Adrenal gland (tissue), 12 donors: Measurements from ENCODE around the gene GLT8D2. TPM values are rescaled to one million over a fixed set of nuclear protein-coding genes. Genes with fewer than 3 reads are reported as not detected.

Experiments used
- DNase-seq, 7 donors: peaks; one replicate each; pipeline ENCODE4 v3.0.0-alpha.2; 2019 to 2020
- H3K27ac ChIP-seq, 5 donors: fragments of 200-600 bp; sonication (generic) in 4 of 5; 1 replicate in 3 of 5; 2 replicates in 2 of 5; pipeline versions ENCODE4 v1.5.1 to v1.8.0; 2016 to 2020; ENCODE audit warnings: mild to moderate bottlenecking in 1 of 5
- H3K27me3 ChIP-seq: fragments of 200-600 bp; 2 replicates; pipeline ENCODE4 v1.8.0; 2021
- H3K36me3 ChIP-seq, 2 donors: fragments of 200-600 bp; replicated peaks in 1 of 2; 1 replicate in 1 of 2; 2 replicates in 1 of 2; pipeline versions ENCODE4 v1.5.1 to v1.8.0; 2018 to 2022
- H3K4me1 ChIP-seq, 2 donors: fragments of 200-600 bp; replicated peaks in 1 of 2; 1 replicate in 1 of 2; 2 replicates in 1 of 2; pipeline versions ENCODE4 v1.5.1 to v1.8.0; 2018 to 2021
- H3K4me3 ChIP-seq, 4 donors: fragments of 200-600 bp; sonication (generic) in 3 of 4; one replicate each; pipeline ENCODE4 v1.5.1; 2016 to 2018
- H3K9me3 ChIP-seq, 3 donors: fragments of 200-600 bp; sonication (generic) in 1 of 3; replicated peaks in 1 of 3; 1 replicate in 2 of 3; 2 replicates in 1 of 3; pipeline versions ENCODE4 v1.5.1 to v1.8.0; 2016 to 2021
- CTCF ChIP-seq, 6 experiments: fragments of 450-650 bp in 4 of 6; fragments of 200-600 bp in 2 of 6; sonication (generic) in 1 of 6; IDR thresholded peaks; 1 replicate in 5 of 6; 2 replicates in 1 of 6; pipeline versions ENCODE4 v1.5.1 to v1.8.0; 2016 to 2021; ENCODE audit warnings: antibody characterized with exemption in 6 of 6, mild to moderate bottlenecking in 2 of 6, moderate library complexity in 1 of 6
- POLR2A ChIP-seq, 2 donors: fragments of 450-650 bp; IDR thresholded peaks; one replicate each; pipeline ENCODE4 v1.6.1; 2017; ENCODE audit warnings: antibody characterized with exemption in 2 of 2, mild to moderate bottlenecking in 2 of 2, moderate library complexity in 1 of 2
- WGBS, 4 donors: extraction: QIAGEN DNeasy Blood & Tissue Kit in 2 of 4; methylation state at CpG; one replicate each; pipeline versions ENCODE4 v1.1.5 to v1.1.7; 2013 to 2017; 5-methylcytosine and 5-hydroxymethylcytosine counted together
- intact Hi-C, 2 donors: fragments of 100-400 bp; cut with DNase I; formaldehyde crosslinking; loops; one replicate each; pipeline versions ENCODE4 v1.14.1 to v1.15.0; 2022 to 2023
- polyA plus RNA-seq, 3 donors: library from polyadenylated mRNA; stranded (reverse); fragments of 200-250 nt in 2 of 3; fragments of 350-450 nt in 1 of 3; fragmentation: Illumina TruSeq in 1 of 3; extraction: RNeasy Lipid Tissue Mini Kit (QIAGEN cat#74804) in 1 of 3; gene quantifications; one replicate each; pipeline ENCODE4 v1.2.3, GENCODE V29; 2013 to 2014
- total RNA-seq, 9 donors: library from RNA; depleted of rRNA in 4 of 9; stranded (reverse); fragments of >200 nt in 4 of 9; fragments of 120-200 nt in 1 of 9; fragmentation: NEBNext Ultra II Directional in 1 of 9; extraction: Animal tissue kit (Norgen Biotek cat#: 25700) in 1 of 9; gene quantifications; one replicate each; pipeline versions ENCODE4 v1.1.0 to v1.2.4, GENCODE V29; 2013 to 2023
- donor health status: healthy with polysubstance abuse.
- donor health status: Bipolar disorder and iron deficiency.
- donor health status: DM: yes; HTN: yes; CAD: no.
- donor health status: DM: no; HTN: no; CAD: no.
- donor health status: DM: no; HTN: no; CAD: no.
- donor health status: DM: yes; HTN: yes; CAD: no.

The GLT8D2 gene
- total and polyA plus RNA-seq, 12 donors: 6.3 to 21.2 (median 14.1) TPM

- no peak for TF ChIP-seq POLR2A (IDR thresholded peaks at IDR 0.05)
- TF ChIP-seq CTCF (IDR thresholded peaks at IDR 0.05): no peak
- Histone ChIP-seq H3K4me3 (no peak overlapping the region), H3K9me3 (no peaks in the 10 kb centered on the region), H3K27ac (no peak overlapping the region), H3K4me1 (no peaks in the 10 kb centered on the region), H3K36me3 (no peaks in the 10 kb centered on the region), H3K27me3 (no peaks in the 10 kb centered on the region)
- intact Hi-C loops: no loop called here
- WGBS, 4 donors: 74 to 75% (median 74%) methylated on average over 6 of the region's 6 CpGs
- no peak for DNase-seq
These were observed 38.7 kb downstream of the GLT8D2 start for GRCh38 chr12:104011253-104011652.

DNA sequence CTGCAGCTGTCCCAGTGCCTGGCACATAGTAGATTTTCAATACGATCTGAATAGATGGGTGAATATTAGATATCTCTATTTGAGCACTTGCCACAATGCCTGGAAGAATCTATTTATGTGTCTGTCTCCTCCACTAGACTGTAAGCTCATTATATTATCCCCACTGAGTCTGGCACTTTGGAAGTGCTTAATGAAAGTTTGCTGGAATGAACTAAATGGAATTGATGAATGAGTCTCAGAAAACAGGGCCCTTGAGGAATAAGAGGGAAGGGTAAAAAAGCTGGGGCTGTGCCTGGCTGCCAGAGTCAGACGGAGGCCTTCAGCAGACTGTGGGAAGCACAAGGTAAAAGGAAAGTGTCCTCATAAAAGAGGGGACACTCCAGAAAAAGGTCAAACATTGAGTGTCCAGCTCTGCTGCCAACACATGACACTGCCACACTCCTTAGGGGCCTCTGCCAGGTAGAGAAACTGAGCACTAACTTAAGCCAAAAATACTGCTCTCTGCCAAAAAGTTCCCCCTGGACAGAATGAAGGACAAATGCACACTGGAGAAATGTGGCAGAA, 39.3 kb downstream of the GLT8D2 start:
- Histone ChIP-seq H3K36me3 (no peaks in the 10 kb centered on the region), H3K9me3 (no peaks in the 10 kb centered on the region), H3K27me3 (no peaks in the 10 kb centered on the region), H3K4me3 (no peak overlapping the region), H3K27ac (no peak overlapping the region), H3K4me1 (no peaks in the 10 kb centered on the region)
- 85 to 92% (median 88%) methylated on average over 2 of the region's 2 CpGs for WGBS, 4 donors
- DNase-seq: no peak
- intact Hi-C loops: no loop called here
- TF ChIP-seq POLR2A (IDR thresholded peaks at IDR 0.05) (no peak), CTCF (IDR thresholded peaks at IDR 0.05) (no peak)

- WGBS, 4 donors: 84 to 96% (median 93%) methylated on average over 4 of the region's 4 CpGs
- no peak overlapping the region for H3K27ac ChIP-seq
- no peaks in the 10 kb centered on the region for H3K9me3 ChIP-seq
- no peaks in the 10 kb centered on the region for H3K27me3 ChIP-seq
- no peak for TF ChIP-seq POLR2A (IDR thresholded peaks at IDR 0.05)
- no peak for TF ChIP-seq CTCF (IDR thresholded peaks at IDR 0.05)
- H3K4me1 ChIP-seq: no peaks in the 10 kb centered on the region
- no peak overlapping the region for H3K4me3 ChIP-seq
- no peak for DNase-seq
- intact Hi-C loops: no loop called here
- no peaks in the 10 kb centered on the region for H3K36me3 ChIP-seq
These were observed 39.9 kb downstream of the GLT8D2 start for GRCh38 chr12:104010121-104010520.

DNA sequence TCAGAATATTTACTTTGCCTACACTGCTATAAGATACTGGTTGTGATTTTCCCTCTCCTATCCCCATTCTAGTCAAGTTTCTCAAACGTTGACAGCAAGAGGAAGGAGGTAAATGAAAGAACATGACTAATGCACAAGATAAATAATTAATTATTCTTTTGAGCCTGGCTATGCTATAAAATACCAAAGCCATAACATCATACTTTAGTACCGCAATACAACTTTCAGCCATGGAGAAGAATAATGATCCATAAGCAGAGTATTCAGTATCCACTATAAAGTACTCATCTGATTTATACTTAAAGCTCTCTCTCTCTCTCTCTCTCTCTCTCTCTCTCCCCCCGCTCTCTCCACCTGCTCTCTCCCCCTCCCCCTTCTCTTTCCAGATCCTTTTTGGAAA, 43.1 kb downstream of the GLT8D2 start:
- DNase-seq: no peak
- Histone ChIP-seq H3K4me1 (no peaks in the 10 kb centered on the region), H3K36me3 (no peaks in the 10 kb centered on the region), H3K4me3 (no peak overlapping the region), H3K9me3 (no peaks in the 10 kb centered on the region), H3K27ac (no peak overlapping the region), H3K27me3 (no peaks in the 10 kb centered on the region)
- no peak for TF ChIP-seq CTCF (IDR thresholded peaks at IDR 0.05)
- TF ChIP-seq POLR2A (IDR thresholded peaks at IDR 0.05): no peak
- intact Hi-C loops: no loop called here
- WGBS, 4 donors: 44 to 60% (median 46%) methylated on average over 3 of the region's 3 CpGs
